Astrocyte (in vitro differentiated cells and primary cell): ENCODE data around the gene ZDHHC17. TPM values are rescaled to one million over a fixed set of nuclear protein-coding genes. Genes with fewer than 3 reads are reported as not detected.

Source experiments
- DNase-seq: peaks from one replicate; pipeline ENCODE4 v3.0.0-alpha.2; 2010; ENCODE audit warnings: low read depth
- FAIRE-seq: peaks from 2 replicates; lab custom pipeline; 2011; peaks lifted over from hg19 to GRCh38; lab: Jason Lieb, UNC
- H2AFZ ChIP-seq: 2 replicates; pipeline ENCODE4 v1.6.0; 2012; ENCODE audit warnings: low read depth, low read length, inconsistent platforms
- H3K27ac ChIP-seq: 2 replicates; pipeline ENCODE4 v1.5.1; 2011; ENCODE audit warnings: low read depth, low read length, inconsistent platforms
- H3K27me3 ChIP-seq: 2 replicates; pipeline ENCODE4 v1.6.0; 2011; ENCODE audit warnings: low read length, inconsistent platforms; ENCODE audit not compliant: insufficient read depth
- H3K36me3 ChIP-seq: 2 replicates; pipeline ENCODE4 v1.5.1; 2011; ENCODE audit warnings: low read length, inconsistent platforms; ENCODE audit not compliant: insufficient read depth
- H3K4me1 ChIP-seq: 2 replicates; pipeline ENCODE4 v1.5.1; 2011; ENCODE audit warnings: low read length, inconsistent platforms; ENCODE audit not compliant: insufficient read depth
- H3K4me2 ChIP-seq: 2 replicates; pipeline ENCODE4 v1.6.0; 2012; ENCODE audit warnings: low read length, inconsistent platforms
- H3K4me3 ChIP-seq: 2 replicates; pipeline ENCODE4 v1.5.1; 2011; ENCODE audit warnings: low read depth, mild to moderate bottlenecking, low read length, inconsistent platforms; ENCODE audit not compliant: insufficient read depth
- H3K79me2 ChIP-seq: 2 replicates; pipeline ENCODE4 v1.6.0; 2012; ENCODE audit warnings: mild to moderate bottlenecking, low read length, inconsistent platforms; ENCODE audit not compliant: insufficient read depth
- H3K9ac ChIP-seq: 2 replicates; pipeline ENCODE4 v1.6.0; 2012; ENCODE audit warnings: mild to moderate bottlenecking, low read length, inconsistent platforms
- H3K9me3 ChIP-seq: 2 replicates; pipeline ENCODE4 v1.5.1; 2012; ENCODE audit warnings: low read depth, mild to moderate bottlenecking, low read length, inconsistent platforms; ENCODE audit not compliant: insufficient read depth
- H4K20me1 ChIP-seq: 2 replicates; pipeline ENCODE4 v1.6.0; 2012; ENCODE audit warnings: low read length, inconsistent platforms; ENCODE audit not compliant: insufficient read depth
- H3K27ac Mint-ChIP-seq: one replicate; pipeline ENCODE4 v1.8.0; 2021; ENCODE audit warnings: mild to moderate bottlenecking, mixed read lengths; ENCODE audit not compliant: unreplicated experiment
- H3K27me3 Mint-ChIP-seq: one replicate; pipeline ENCODE4 v1.8.0; 2021; ENCODE audit warnings: low read depth, mixed read lengths; ENCODE audit not compliant: unreplicated experiment
- H3K36me3 Mint-ChIP-seq: one replicate; pipeline ENCODE4 v1.8.0; 2021; ENCODE audit warnings: low read depth, mixed read lengths; ENCODE audit not compliant: unreplicated experiment
- H3K4me1 Mint-ChIP-seq: one replicate; pipeline ENCODE4 v1.8.0; 2021; ENCODE audit warnings: low read depth, mixed read lengths; ENCODE audit not compliant: unreplicated experiment
- H3K4me3 Mint-ChIP-seq: one replicate; pipeline ENCODE4 v1.8.0; 2021; ENCODE audit warnings: mild to moderate bottlenecking, moderate library complexity, mixed read lengths; ENCODE audit not compliant: unreplicated experiment
- H3K9me3 Mint-ChIP-seq: one replicate; pipeline ENCODE4 v1.8.0; 2021; ENCODE audit warnings: mild to moderate bottlenecking, mixed read lengths; ENCODE audit not compliant: unreplicated experiment
- EZH2 ChIP-seq: IDR thresholded peaks from 2 replicates; pipeline ENCODE4 v1.6.1; 2012; ENCODE audit warnings: mild to moderate bottlenecking, low read length, inconsistent platforms; ENCODE audit not compliant: insufficient read depth
- total RNA-seq: library from RNA; stranded (reverse); gene quantifications from 2 replicates; pipeline ENCODE4 v1.2.1, GENCODE V29; 2021
- TF ChIP-seq, protein P1 (sequence below): IDR thresholded peaks from 2 replicates; pipeline ENCODE4 v1.5.1; 2011; ENCODE audit warnings: low read depth, mild to moderate bottlenecking, inconsistent platforms, low read length, moderate library complexity; ENCODE audit not compliant: insufficient read depth

Gene ZDHHC17
- total RNA-seq, 1 donor from 2014 or later: 77.5 TPM

DNA sequence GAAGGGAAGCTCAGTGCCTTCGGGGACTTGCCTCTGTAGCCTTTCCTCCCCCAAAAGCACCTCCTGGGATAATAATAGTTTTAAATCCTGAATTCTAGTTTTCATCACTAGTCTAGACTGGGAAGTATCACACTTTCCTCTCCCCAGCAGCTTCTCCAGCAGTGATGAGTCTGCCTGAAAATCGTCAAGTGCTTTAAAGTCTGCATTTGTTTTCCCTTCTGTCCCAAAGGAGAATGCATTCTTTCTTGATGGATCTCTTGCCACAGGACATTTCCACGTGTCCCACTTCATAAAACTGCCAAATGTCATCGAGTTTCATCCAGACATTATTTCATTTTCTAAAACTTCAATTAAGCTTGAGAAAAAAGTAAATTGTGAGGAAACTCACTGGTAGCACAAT lies 99.9 kb downstream of the ZDHHC17 start:
- peaks cover 76% of the 10 kb centered on the region for H3K4me1 Mint-ChIP-seq

GRCh38 chr12:76864791-76865400 lies 101.0 kb downstream of the ZDHHC17 start:
- Histone ChIP-seq H3K27ac (peak overlapping the region; percentile 62), H4K20me1 (no peaks in the 10 kb centered on the region), H3K4me3 (no peak overlapping the region), H2AFZ (no peak overlapping the region), H3K4me1 (peaks cover 52% of the 10 kb centered on the region), H3K36me3 (peaks cover 7% of the 10 kb centered on the region), H3K27me3 (no peaks in the 10 kb centered on the region), H3K4me2 (peak overlapping the region; percentile 77), H3K79me2 (peaks cover 30% of the 10 kb centered on the region), H3K9ac (no peak overlapping the region), H3K9me3 (no peaks in the 10 kb centered on the region)
- Mint-ChIP-seq H3K27me3 (no peaks in the 10 kb centered on the region), H3K9me3 (no peaks in the 10 kb centered on the region), H3K4me3 (no peak overlapping the region), H3K36me3 (peaks cover 26% of the 10 kb centered on the region), H3K27ac (peak overlapping the region; percentile 97), H3K4me1 (peaks cover 74% of the 10 kb centered on the region)
- no peak for FAIRE-seq
- DNase-seq: peak; percentile 43
- no peak for TF ChIP-seq EZH2
- TF ChIP-seq, protein P1, sequence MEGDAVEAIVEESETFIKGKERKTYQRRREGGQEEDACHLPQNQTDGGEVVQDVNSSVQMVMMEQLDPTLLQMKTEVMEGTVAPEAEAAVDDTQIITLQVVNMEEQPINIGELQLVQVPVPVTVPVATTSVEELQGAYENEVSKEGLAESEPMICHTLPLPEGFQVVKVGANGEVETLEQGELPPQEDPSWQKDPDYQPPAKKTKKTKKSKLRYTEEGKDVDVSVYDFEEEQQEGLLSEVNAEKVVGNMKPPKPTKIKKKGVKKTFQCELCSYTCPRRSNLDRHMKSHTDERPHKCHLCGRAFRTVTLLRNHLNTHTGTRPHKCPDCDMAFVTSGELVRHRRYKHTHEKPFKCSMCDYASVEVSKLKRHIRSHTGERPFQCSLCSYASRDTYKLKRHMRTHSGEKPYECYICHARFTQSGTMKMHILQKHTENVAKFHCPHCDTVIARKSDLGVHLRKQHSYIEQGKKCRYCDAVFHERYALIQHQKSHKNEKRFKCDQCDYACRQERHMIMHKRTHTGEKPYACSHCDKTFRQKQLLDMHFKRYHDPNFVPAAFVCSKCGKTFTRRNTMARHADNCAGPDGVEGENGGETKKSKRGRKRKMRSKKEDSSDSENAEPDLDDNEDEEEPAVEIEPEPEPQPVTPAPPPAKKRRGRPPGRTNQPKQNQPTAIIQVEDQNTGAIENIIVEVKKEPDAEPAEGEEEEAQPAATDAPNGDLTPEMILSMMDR: no peak

More for the DNA sequence above, 99.9 kb downstream of the ZDHHC17 start:
- Histone ChIP-seq H3K4me2 (peak overlapping the region; percentile 66), H3K36me3 (peaks cover 14% of the 10 kb centered on the region), H3K4me1 (peaks cover 42% of the 10 kb centered on the region), H3K27ac (peak overlapping the region; percentile 82), H4K20me1 (no peaks in the 10 kb centered on the region), H3K79me2 (peaks cover 23% of the 10 kb centered on the region), H3K27me3 (no peaks in the 10 kb centered on the region), H2AFZ (no peak overlapping the region), H3K9me3 (no peaks in the 10 kb centered on the region), H3K9ac (peak overlapping the region; percentile 67), H3K4me3 (peak overlapping the region; percentile 19)
- DNase-seq (no peak), FAIRE-seq (peak; percentile 54)
- Mint-ChIP-seq H3K9me3 (no peaks in the 10 kb centered on the region), H3K27ac (peak overlapping the region; percentile 97), H3K36me3 (peaks cover 24% of the 10 kb centered on the region), H3K27me3 (no peaks in the 10 kb centered on the region), H3K4me3 (no peak overlapping the region)
- TF ChIP-seq EZH2: no peak
- TF ChIP-seq, protein P1: no peak

DNA sequence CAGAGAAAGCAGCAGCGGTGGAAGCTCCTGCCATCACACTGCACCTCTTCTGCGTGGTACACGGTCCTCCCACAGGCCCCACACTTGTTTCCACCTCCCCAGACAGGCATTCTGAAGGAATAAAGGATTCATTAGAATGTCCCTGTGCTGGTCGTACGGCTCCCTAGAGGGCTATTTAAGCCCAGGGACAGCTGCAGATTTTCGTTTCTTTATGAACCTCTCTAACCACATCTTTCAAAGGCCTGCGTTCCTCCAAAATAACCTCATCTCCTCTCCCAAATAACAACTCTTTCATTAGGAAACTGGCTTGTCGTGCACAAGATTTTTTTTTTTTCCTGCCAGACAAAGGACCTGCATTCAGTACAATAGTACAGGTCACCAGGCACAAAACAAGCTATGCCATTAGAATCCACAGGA lies 102.2 kb downstream of the ZDHHC17 start:
- peaks cover 76% of the 10 kb centered on the region for H3K4me1 Mint-ChIP-seq
- peaks cover 34% of the 10 kb centered on the region for H3K79me2 ChIP-seq
- no peaks in the 10 kb centered on the region for H3K27me3 ChIP-seq
- FAIRE-seq: no peak
- H3K27ac Mint-ChIP-seq: peak overlapping the region; percentile 91
- peak overlapping the region; percentile 23 for H3K4me3 Mint-ChIP-seq
- H3K36me3 Mint-ChIP-seq: peaks cover 32% of the 10 kb centered on the region
- no peak overlapping the region for H2AFZ ChIP-seq
- H3K27ac ChIP-seq: peak overlapping the region; percentile 62
- H4K20me1 ChIP-seq: no peaks in the 10 kb centered on the region
- H3K4me3 ChIP-seq: peak overlapping the region; percentile 2
- no peaks in the 10 kb centered on the region for H3K27me3 Mint-ChIP-seq
- peak overlapping the region; percentile 67 for H3K9ac ChIP-seq
- H3K36me3 ChIP-seq: peaks cover 4% of the 10 kb centered on the region
- H3K4me2 ChIP-seq: peak overlapping the region; percentile 77
- H3K4me1 ChIP-seq: peaks cover 53% of the 10 kb centered on the region
- H3K9me3 ChIP-seq: no peaks in the 10 kb centered on the region
- no peaks in the 10 kb centered on the region for H3K9me3 Mint-ChIP-seq
- TF ChIP-seq, protein P1: no peak
- no peak for TF ChIP-seq EZH2
- peak; percentile 52 for DNase-seq
